Lower leg skin (tissue), 4 donors: Measurements from ENCODE around the gene ASB2. TPM values are rescaled to one million over a fixed set of nuclear protein-coding genes. Genes with fewer than 3 reads are reported as not detected.

Experiments used
- DNase-seq, 2 donors: peaks; one replicate each; pipeline ENCODE4 v3.0.0-alpha.2; 2019; ENCODE audit warnings: low spot score in 2 of 2
- H3K4me3 ChIP-seq: fragments of 200-600 bp; sonication (generic); 2 replicates; pipeline ENCODE4 v1.5.1; 2017; ENCODE audit warnings: mild to moderate bottlenecking, low read depth; ENCODE audit not compliant: poor library complexity, severe bottlenecking
- CTCF ChIP-seq, 3 donors: fragments of 450-650 bp; IDR thresholded peaks; one replicate each; pipeline ENCODE4 v1.5.1; 2016; ENCODE audit warnings: antibody characterized with exemption in 3 of 3, mild to moderate bottlenecking in 3 of 3, moderate library complexity in 2 of 3
- POLR2A ChIP-seq, 2 donors: fragments of 450-650 bp; IDR thresholded peaks; one replicate each; pipeline ENCODE4 v1.6.1; 2016 to 2017; ENCODE audit warnings: antibody characterized with exemption in 2 of 2, mild to moderate bottlenecking in 1 of 2, moderate library complexity in 1 of 2
- WGBS, 2 donors: methylation state at CpG; one replicate each; pipeline ENCODE4 v1.1.5; 2018; 5-methylcytosine and 5-hydroxymethylcytosine counted together
- intact Hi-C: fragments of 100-400 bp; cut with DNase I; formaldehyde crosslinking; loops from one replicate; pipeline ENCODE4 v1.15.0; 2023; ENCODE audit warnings: low total_unique reads
- total RNA-seq, 4 donors: library from RNA; depleted of rRNA; stranded (reverse); fragments of >200 nt; gene quantifications; one replicate each; pipeline ENCODE4 v1.1.0, GENCODE V29; 2016

Gene ASB2
- total RNA-seq, 4 donors from 2014 or later, result 0.46 to 5.4 (median 1.8) TPM

- TF ChIP-seq POLR2A (IDR thresholded peaks at IDR 0.05) (no peak), CTCF (IDR thresholded peaks at IDR 0.05) (no peak)
- intact Hi-C loops, result no loop called here
- WGBS, 2 donors, result 49 to 57% methylated on average over 11 of the region's 11 CpGs
- H3K4me3 ChIP-seq, result no peak overlapping the region
- no peak for DNase-seq
These were observed 4.3 kb upstream of the ASB2 start for GRCh38 chr14:93980456-93981201.

DNA sequence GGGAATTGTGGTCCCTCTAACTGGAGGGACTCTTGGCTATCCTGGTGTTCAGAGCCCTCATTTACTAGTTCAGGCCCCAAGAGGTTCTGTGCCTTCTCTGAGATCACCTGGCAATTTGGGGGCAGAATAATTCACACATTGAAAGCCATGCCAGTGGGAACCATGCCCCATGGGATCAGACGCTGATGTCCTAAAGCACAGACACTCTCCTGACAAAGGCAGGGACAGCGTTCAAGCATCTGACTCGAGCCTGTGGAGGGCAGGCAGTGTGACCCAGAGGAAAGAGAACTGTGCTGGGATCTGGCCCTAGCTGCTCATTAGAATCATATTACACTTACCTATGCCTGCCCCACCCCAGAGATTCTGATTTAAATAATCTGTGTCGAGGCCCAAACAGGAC, 2.4 kb upstream of the ASB2 start:
- no peak for DNase-seq
- no peak for TF ChIP-seq POLR2A (IDR thresholded peaks at IDR 0.05)
- intact Hi-C loops, result no loop called here
- WGBS, 2 donors, result 81 to 82% methylated on average over 4 of the region's 4 CpGs
- H3K4me3 ChIP-seq, result no peak overlapping the region

DNA sequence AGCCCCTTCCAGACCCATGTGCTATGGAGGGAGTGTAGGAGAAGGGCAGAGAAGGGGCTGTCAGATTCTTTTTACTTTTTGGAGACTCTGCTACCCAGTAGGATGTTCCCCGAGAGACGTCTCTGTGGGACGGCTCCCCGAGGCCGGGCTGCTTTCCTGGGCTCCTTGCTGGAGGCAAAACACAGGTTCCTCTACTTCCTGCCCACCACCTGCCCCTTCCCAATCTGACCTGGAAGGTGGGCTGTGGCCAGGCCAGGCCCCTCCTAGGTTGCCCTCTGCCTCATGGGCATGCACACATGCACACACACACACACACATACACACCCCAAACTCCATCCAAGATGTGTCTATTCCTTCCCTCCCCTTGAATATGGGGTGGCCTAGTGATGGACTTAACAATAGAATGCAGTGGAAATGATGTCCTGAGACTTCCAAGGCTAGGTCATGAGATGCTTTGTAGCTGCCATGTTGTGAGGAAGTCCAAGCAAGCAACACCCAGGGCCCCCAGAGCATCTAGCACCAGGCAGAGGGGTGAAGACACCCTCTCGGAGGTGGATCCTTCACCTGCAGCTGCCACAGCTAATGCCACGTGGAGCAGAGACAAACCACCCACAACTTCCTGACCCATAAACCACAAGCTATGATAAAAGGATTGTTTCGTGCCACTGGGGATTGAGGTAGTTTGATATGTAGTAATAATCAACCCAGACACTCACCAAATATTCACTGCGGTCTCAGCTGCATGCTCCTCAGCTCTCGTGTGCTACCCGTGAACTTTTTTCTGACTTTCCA, 1.6 kb upstream of the ASB2 start:
- H3K4me3 ChIP-seq, result no peak overlapping the region
- WGBS, 2 donors, result 86 to 89% methylated on average over 11 of the region's 11 CpGs
- DNase-seq, result no peak
- TF ChIP-seq CTCF (IDR thresholded peaks at IDR 0.05), result no peak
- TF ChIP-seq POLR2A (IDR thresholded peaks at IDR 0.05), result no peak
- intact Hi-C loops, result no loop called here

DNA sequence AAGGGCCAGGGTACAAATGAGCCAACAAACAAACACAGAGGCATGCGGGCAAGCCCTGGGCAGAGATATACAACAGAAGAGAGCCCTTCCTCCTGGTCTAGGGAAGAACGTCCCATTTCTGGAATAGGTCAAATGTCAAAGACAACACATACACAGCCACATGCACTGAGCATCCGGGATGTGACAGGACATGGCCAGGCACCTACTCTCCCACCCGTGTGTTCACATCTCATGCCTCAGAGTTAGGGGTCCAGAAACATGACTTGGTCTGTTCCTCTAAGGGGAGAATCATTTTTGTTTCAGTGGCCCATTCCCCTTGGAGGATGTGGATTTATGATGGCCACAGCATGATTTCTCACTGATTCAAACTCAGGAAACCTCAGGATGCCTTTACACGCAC, 801 bp upstream of the ASB2 start:
- TF ChIP-seq POLR2A (IDR thresholded peaks at IDR 0.05), result no peak
- no peak for TF ChIP-seq CTCF (IDR thresholded peaks at IDR 0.05)
- 81 to 88% methylated on average over 5 of the region's 5 CpGs for WGBS, 2 donors
- intact Hi-C loops, result no loop called here
- DNase-seq, result no peak
- H3K4me3 ChIP-seq, result no peak overlapping the region

DNA sequence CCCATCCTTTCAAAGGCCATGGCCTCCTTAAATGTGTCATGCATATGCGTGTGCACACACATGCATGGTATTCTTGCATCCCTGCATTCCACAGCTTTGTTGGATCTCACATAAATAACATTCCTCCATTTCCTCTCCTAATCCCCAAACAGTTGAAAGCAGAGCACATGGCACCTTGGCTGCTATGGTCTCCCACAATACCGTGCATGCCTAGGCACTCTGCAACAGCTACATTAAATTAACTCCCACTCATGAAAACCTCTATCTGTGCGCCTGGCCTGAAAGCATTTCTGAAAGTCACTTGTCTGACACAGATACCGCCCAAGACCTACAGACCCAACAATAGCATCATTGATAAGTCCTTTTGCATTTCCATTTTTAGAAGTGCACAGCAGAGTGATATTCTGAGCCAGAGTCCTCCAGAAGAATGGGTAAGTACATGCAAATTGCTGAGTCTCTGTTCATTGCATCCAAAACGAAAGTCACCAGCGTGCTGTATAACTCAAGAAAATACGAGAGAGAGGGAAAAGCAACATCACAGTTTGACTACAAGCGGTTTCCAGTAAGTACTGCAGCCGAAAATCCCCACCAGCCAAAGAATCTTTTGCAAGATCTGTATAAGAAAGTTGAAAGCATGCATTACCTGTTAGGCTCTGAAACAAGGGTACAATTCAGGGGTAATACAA, 436 bp downstream of the ASB2 start:
- 57 to 68% methylated on average over 9 of the region's 9 CpGs for WGBS, 2 donors
- intact Hi-C loops, result no loop called here
- no peak for DNase-seq

More for the DNA sequence above, 436 bp downstream of the ASB2 start:
- no peak overlapping the region for H3K4me3 ChIP-seq
- TF ChIP-seq CTCF (IDR thresholded peaks at IDR 0.05), result no peak
- TF ChIP-seq POLR2A (IDR thresholded peaks at IDR 0.05), result no peak
